ENCODE measurements around the gene DPP6.

Gene DPP6

DNA sequence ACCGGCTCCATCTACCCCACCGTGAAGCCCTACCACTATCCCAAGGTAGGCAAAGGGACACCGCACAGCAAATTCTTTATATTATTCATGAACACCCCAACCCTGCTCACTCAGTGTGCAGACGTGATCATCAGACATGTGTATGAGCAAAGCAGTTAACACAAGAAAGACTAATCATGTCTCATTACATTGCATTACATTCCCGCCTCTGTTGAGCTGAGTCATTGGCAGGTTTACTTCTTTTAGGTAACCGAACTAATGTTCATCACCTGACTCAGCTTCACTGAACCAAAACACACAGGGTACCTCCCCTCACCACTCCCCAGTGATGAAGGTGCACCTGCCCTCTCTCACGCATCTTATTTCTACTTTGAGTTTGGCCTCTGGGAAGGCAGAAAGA lies 717.3 kb downstream of the DPP6 start:
- DNase-seq (ENCODE audit: low read depth): no peak

DNA sequence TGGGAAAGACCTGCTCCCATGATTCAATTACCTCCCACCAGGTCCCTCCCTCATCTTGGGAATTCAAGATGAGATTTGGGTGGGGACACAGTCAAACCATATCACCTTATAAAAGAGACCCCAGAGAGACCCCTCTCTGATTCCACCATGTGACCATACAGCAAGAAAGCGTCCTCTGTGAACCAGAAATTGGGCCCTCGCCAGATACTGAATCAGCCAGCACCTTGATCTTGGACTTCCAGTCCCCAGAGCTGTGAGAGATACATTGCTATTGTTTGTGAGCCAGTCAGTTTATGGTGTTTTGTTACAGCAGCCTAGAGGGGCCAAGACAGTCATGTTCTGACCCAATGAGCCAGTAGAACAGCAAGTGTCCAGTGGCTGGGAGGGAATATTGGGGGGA lies 718.2 kb downstream of the DPP6 start:
- DNase-seq (ENCODE audit: low read depth): no peak

GRCh38 chr7:154770962-154771361 lies 718.8 kb downstream of the DPP6 start:
- DNase-seq (ENCODE audit: low read depth): no peak

- no peak for DNase-seq (ENCODE audit: low read depth)
These were observed 722.2 kb downstream of the DPP6 start for GRCh38 chr7:154774303-154774969.

- no peak for DNase-seq (ENCODE audit: low read depth)
These were observed 723.5 kb downstream of the DPP6 start for GRCh38 chr7:154775681-154776080.

- no peak for DNase-seq (ENCODE audit: low read depth)
These were observed 724.2 kb downstream of the DPP6 start for GRCh38 chr7:154776350-154776749.

GRCh38 chr7:154777023-154777422 lies 724.8 kb downstream of the DPP6 start:
- no peak for DNase-seq (ENCODE audit: low read depth)

DNA sequence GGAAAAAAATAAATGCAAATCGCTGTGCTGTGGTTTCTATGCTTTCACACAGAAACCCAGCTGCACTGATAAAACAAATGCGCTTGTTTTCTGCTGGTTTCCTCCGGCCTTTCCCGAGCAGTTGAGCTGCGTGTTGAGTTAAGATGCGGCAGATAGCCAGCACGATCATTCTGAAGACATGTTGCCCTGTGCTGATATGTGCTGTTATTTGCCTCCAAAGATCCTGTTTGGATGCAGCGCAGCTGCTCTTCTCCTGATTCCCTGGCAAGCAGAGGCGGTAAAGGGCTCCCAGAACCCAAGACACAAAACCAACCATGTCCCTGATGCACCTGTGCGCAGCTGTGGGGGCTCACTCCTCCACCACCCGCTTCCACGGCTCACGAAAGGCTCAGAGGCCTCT lies 725.3 kb downstream of the DPP6 start:
- no peak for DNase-seq (ENCODE audit: low read depth)

DNA sequence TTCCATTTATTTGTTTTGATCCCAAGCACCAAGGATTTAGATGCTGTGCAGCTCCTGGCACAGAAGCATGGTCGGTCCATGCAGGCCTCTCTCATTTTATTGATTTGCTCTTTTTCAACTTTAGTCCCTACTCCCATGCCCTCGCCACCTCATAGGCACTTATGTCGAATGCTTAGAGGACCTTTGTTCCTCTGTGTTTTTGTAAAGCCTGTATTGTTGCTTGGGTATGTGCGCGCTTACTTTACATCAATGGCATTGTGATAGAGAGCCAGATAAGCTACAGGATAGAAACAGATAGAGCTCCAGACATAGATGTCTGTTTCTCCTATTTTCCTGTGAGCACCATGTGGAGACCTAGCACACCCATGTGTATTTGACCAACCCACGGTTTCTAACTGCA lies 725.7 kb downstream of the DPP6 start:
- no peak for DNase-seq (ENCODE audit: low read depth)

DNA sequence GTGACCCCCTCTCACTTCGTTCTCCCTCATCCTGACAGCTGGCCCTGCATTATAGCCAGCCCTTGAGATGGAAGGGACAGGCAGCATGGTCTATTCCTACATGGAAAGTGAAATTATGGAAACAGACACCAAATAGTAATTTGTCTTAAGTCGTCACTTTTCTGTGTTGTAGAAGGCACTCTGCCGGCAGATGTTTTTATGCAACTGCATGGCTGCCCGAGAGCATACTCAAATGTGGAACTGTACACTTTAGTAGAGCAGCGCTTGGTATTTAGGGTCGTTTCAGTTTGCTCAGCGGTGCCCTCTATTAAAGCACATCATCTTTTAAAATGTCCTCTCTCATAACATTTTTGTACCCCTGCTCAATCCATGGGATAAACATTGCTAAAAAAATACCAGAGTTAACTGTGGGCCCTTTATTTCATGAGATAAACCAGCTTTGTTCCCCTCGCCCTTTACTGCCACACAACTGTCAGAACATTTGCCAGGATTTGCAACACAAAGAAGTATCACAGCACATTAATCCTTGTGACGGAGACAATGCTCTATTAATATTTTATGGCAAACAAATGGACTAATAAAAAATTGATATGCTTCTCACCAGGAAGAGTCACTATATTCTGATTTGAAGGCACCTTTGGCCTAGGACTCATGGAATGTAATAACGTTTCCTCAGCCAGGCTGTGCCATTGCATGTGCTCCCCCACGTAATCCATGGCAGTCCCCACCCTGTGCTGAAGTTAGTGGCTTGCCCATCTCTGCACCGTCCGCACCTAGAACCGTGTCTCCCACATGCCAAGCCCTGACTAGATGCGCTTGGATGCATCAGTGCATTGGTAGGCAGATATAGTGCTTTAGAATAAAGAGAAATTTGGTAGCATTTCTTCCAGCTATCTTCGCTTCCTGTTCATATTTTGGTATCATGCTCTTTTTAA lies 729.4 kb downstream of the DPP6 start:
- no peak for DNase-seq (ENCODE audit: low read depth)

DNA sequence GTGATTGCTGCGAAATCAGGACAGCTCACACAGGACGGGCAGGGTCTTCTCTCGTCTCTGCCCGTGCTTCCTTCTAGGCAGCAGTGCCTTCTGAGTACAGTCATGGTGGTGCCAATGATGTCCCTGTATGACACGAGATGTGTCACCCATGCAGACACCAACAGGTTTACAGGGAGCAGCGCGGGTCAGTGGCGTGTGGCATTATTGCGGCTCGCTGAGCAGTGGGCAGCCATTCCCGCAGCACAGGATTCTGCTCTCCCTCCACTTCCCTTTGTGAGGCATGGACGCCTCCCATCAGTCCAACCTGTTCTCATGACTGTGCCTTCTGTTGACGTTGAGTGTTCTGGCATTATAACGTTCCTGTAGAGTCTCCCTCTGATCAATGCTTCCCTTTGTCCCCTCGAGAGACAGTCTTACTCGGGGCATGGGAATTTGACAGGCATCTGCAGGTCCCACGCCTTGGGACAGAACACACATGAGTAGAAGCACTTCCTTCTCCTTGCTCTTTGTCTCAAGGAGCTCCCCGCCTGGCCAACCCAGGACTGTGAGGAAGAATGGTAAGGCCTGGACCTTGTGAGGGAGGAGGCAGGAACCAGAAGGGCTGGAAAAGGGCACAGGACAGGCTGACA lies 731.2 kb downstream of the DPP6 start:
- DNase-seq (ENCODE audit: low read depth): no peak

DNA sequence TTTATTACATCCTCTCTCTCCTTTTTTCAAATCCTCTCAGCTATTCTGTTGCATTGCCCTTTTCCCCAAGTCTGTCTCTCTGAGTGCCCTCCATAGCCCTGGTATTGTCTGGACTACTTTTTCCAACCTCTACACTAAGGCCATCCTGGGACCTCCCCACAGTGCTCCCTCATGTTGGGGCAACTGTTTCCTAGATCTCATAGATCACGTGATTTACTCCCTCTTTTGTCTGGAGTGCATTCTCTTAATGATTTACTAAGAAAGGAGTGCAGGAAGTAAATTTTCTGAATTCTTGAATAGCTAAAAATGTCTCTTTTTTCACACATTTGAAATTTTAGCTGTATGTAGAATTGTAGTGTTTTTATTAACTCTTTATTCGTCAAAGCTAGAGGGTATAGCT lies 733.7 kb downstream of the DPP6 start:
- no peak for DNase-seq (ENCODE audit: low read depth)

DNA sequence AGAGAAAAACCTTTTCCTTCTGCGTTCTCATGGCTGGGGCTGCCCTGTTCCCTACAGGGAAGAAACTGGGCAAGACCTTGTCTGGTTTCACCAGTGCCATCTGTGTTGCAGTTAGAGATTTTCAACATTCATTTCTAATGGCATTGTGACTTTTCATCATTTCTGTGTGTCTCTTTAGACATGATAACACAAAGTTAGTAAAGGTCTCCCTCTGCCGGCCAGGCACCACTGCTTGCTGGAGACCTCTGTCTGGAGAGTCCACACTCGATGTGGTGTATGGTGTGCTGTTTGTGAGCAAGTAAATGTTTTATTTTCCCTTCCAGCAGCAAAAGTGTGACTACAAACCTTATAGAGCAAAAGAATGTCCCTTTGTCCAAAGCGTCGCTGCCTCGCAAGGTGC lies 737.2 kb downstream of the DPP6 start:
- DNase-seq (ENCODE audit: low read depth): no peak

- no peak for DNase-seq (ENCODE audit: low read depth)
These were observed 739.4 kb downstream of the DPP6 start for GRCh38 chr7:154791611-154792010.

DNA sequence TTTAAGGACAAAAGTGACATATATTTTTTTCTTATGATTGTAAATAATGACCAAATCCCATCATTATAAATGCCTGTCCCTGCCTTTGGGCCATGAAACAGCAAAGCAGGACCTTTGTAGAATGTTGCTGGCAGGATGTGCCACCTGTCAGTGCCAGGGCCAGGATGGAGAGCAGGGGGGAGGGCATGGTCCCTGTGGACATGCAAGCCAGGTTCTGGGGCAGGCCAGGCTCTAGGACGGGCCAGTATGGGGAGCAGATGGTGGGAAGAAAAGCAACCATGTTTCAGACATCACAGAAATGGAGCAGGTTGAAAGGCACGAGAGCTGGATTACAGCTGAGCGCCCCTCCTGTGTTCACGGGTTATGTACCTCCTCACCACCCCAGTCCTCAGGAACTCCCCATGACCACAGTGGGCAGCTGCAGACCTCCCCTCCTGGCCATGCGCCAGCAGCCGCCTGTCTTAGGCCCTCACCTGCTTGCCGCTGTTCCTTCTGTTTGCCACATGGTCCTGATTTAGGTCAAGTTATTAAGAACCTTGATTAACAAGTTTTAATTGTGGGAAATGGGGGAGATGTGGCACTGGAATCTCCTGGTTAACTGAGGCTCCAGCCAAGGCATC lies 740.3 kb downstream of the DPP6 start:
- DNase-seq (ENCODE audit: low read depth): no peak

GRCh38 chr7:154794147-154794780 lies 742.1 kb downstream of the DPP6 start:
- DNase-seq (ENCODE audit: low read depth): no peak

GRCh38 chr7:154795014-154795413 lies 742.8 kb downstream of the DPP6 start:
- DNase-seq (ENCODE audit: low read depth): no peak

- no peak for DNase-seq (ENCODE audit: low read depth)
These were observed 743.2 kb downstream of the DPP6 start for GRCh38 chr7:154795437-154795836.

DNA sequence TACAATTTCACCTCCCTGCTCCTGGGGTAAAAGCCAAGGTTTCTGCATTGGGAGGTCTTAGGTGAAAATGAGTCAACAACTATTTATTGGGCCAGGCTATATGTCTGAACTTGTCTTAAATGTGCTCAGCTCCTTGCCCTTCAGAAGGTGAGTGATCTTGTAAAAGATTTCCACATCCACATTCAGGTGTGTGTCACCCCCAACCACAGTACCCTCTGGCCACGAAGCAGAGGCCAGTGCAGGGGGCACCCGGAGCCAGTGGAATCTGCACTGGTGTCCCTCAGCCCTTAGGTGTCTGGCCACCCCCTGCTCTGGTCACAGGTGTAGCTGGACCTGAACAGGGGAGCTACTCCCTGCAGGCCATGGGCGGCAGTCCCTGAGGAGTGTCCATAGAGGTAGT lies 752.3 kb downstream of the DPP6 start:
- no peak for DNase-seq (ENCODE audit: low read depth)

DNA sequence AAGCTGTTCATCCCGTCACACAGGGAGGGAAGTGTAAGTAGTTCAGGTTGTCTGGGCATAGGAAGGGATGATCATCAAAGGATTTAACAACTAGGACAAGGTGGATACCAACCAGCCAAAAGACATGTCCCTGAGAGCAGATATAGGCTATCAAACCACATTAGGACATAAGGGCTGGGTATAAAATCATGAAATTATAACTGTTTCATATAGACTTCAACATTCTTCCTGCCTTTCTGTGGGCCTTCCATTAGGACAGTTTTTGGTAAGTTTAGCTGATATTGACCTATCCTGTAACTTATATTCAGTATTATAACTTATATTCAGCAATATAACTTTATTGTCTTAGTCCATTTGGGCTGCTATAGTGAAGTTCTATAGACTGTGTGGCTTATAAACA lies 759.8 kb downstream of the DPP6 start:
- no peak for DNase-seq (ENCODE audit: low read depth)

- DNase-seq (ENCODE audit: low read depth): no peak
These were observed 765.2 kb downstream of the DPP6 start for GRCh38 chr7:154817224-154817896.

- DNase-seq (ENCODE audit: low read depth): no peak
These were observed 774.8 kb downstream of the DPP6 start for GRCh38 chr7:154827007-154827406.
